Ramos (cell line): ENCODE measurements around the gene CIBAR2.

ENCODE experiments used
- in situ Hi-C: fragments of 300-500 bp; cut with MboI; formaldehyde crosslinking; loops from one replicate; pipeline ENCODE4 v1.14.3; 2022; ENCODE audit warnings: low sequenced_read_pairs; ENCODE audit not compliant: unreplicated experiment

The CIBAR2 gene

GRCh38 chr16:85145188-85145587, 32.9 kb upstream of the CIBAR2 start:
- in situ Hi-C loops = no loop called here

GRCh38 chr16:85144026-85144915, 32.0 kb upstream of the CIBAR2 start:
- in situ Hi-C loops = no loop called here

- in situ Hi-C loops = no loop called here
Observed at GRCh38 chr16:85142771-85143211, 30.5 kb upstream of the CIBAR2 start.

DNA sequence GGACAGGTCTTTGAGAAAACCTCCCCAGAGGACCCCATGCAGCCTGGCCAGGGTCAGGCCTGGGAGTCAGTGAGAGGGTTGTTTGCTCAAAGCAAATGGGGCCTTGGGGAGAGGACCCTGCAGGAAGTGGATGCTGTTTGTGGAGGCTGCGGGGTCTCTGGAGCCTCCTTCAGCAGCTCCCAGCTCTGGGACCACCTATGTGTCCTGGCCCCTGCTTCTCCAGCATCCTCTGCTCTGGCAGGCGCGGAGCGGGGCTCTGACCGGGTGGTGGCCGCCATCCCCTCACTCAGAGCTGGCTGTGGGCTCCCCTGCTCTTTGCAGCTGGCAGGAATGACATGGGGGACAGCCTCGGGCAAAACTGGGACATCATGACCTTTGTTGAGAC, 29.8 kb upstream of the CIBAR2 start:
- in situ Hi-C loops = no loop called here

- in situ Hi-C loops = no loop called here
Observed at GRCh38 chr16:85141491-85142128, 29.3 kb upstream of the CIBAR2 start.

- in situ Hi-C loops = no loop called here
Observed at GRCh38 chr16:85140455-85141012, 28.3 kb upstream of the CIBAR2 start.

DNA sequence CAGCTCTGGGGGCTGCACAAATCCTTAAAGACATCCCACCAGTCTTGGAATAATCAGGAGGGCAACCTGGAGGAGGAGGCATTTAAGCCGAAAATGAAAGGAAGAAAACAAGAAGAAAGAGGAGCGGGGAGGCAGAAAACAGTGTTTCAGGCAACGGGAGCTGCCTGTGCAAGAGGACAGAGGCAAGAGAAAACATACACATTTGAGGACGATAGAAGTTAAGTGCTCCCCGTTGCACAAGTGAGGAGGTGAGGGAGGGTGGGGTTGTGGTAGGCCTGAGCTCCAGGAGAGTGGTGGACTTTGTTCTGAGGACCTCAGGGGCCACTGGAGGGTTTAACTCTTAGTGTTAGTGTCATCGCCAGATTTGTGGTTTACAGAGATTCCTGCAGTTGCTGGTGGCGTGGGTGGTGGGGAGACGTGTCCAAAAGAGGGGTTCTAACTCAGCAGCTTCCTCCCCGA, 27.6 kb upstream of the CIBAR2 start:
- in situ Hi-C loops = no loop called here

- in situ Hi-C loops = no loop called here
Observed at GRCh38 chr16:85138825-85139627, 26.8 kb upstream of the CIBAR2 start.

GRCh38 chr16:85138073-85138824, 26.0 kb upstream of the CIBAR2 start:
- in situ Hi-C loops = no loop called here

DNA sequence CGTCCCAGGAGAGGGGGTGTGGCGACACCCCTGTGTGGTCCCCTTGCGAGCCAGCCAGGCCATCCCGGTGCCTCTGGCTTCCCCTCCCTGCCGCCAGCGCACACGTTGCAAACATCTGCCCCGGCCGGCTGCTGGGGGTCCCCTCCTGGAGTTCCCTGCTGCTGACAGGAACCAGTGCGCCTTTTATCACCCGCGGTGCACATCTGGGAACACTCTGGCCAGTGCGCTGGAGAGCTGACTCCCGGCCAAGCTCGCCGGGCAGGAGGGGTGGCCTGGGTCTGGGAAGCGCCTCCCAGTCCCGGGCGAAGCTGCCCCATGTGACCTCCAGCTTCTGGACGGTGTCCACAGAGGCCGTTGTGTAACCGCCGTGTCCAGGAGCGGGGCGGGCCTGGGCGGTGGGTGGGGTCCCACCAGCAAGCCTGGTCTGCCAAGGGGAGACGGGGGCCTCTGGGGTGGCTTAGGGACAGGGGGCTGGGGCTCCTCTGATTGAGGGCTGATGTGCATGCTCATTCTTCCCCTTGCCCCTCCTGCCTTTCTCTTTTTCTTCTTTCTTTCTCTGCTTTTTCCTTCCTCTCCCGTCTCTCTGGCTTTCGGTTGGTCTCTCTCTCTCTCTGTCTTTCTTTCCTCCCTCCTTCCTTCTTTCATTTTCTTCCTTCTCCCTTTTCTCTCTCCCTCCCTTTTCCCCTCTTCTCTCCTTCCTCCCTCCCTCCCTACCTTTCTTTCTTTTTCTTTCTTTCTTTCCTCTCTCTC, 25.2 kb upstream of the CIBAR2 start:
- in situ Hi-C loops = no loop called here

GRCh38 chr16:85136702-85137322, 24.5 kb upstream of the CIBAR2 start:
- in situ Hi-C loops = no loop called here

DNA sequence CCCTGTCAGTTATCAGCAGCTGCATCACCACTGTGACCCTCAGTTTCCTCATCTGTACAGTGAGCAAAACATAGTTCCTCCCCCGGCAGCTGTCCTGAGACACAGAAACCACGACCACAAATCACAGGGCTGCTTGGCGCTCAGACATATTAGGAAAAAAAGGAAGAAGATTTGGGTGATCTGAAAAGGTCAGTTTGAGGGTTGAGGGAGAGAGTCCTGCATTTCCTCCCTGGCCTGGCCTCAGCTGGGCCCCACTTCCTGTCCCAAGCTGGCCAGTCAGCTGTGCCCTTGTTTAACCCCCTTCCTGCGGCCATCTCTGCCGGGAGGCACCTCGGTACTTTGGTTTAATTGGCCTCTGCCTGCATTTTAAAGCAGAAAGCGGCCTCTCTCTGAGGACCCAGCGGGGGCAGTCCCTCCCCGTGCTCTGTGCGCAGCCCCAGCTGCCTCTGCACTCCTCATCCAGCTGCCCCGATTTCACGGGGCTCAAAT, 24.0 kb upstream of the CIBAR2 start:
- in situ Hi-C loops = no loop called here

GRCh38 chr16:85134789-85135142, 22.5 kb upstream of the CIBAR2 start:
- in situ Hi-C loops = no loop called here

GRCh38 chr16:85134076-85134788, 22.0 kb upstream of the CIBAR2 start:
- in situ Hi-C loops = no loop called here

DNA sequence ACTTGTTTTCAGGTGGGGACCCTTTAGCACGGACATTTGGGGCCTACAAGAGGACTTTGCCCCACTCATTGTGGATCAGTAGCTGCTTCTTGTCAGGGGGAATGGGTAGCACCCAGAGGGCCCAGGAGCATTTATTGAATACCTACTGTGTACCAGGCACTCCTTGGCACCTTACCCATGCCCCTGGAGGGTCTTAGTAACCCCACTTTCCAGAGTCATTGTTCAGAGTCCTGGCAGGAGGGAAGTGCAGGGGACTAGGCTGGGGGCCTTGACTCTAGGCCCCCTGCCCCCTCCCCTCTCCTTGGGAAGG, 21.0 kb upstream of the CIBAR2 start:
- in situ Hi-C loops = no loop called here

GRCh38 chr16:85132456-85133289, 20.4 kb upstream of the CIBAR2 start:
- in situ Hi-C loops = no loop called here

DNA sequence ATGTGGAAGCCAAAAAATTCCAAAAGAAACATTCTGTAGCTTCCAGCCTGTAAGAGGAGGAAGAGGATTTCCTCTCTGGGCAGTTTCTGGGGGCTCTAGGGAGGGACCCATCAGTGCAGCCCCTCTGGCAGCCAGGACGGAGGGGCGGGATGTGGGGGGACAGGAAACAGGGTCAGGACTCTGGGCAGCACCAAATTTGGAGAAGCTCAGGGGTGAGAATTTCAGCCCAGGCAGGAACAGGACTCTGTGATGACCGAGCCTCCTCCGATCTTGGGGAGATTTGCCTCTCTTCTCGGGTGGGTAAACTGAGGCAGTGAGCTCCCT, 18.4 kb upstream of the CIBAR2 start:
- in situ Hi-C loops = no loop called here
